Testis (tissue), 2 donors: ENCODE results near the gene ATP2A3.

Experiments used
- CTCF ChIP-seq, 3 experiments: fragments of 450-650 bp in 2 of 3; fragments of 200-600 bp in 1 of 3; sonication (generic) in 1 of 3; IDR thresholded peaks; one replicate each; pipeline ENCODE4 v1.5.1; 2016 to 2019; ENCODE audit warnings: antibody characterized with exemption in 3 of 3, mild to moderate bottlenecking in 2 of 3, moderate library complexity in 1 of 3
- POLR2A ChIP-seq: fragments of 450-650 bp; IDR thresholded peaks from one replicate; pipeline ENCODE4 v1.6.1; 2017; ENCODE audit warnings: antibody characterized with exemption, mild to moderate bottlenecking, moderate library complexity

DNA sequence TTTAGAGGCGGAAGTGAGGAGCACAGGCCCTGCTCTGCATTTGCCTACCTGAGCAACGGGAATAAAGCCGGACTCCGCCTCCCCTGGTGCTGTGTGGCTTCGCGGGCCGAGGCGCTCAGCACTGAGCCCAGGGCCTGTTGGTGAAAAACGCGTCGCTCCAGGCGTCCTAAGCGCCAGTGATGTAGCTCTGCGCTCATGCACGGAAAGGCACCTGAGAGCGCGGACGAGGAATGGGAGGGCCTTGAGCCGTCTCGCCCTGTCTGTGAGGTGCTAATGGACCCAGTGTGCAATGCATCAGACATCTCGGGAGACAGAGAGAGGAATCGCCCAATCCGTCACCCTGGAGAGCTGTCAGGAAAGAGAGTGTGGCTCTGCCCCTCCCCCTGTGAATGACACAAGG is 17.2 kb upstream of the ATP2A3 start:
- TF ChIP-seq CTCF (IDR thresholded peaks at IDR 0.05), result no peak
- TF ChIP-seq POLR2A, result no peak
